Caco-2 (cell line): ENCODE measurements around the gene PGAM4. TPM values are rescaled to one million over a fixed set of nuclear protein-coding genes. Genes with fewer than 3 reads are reported as not detected.
"Not testable (repeated sequence)": the region's sequence is repeated elsewhere in the genome, so short reads cannot be mapped to it uniquely, and the experiment has no call there.

Experiments used
- BruUV-seq: library from RNA; stranded (reverse); fragments of 400-500 nt; replicated peaks from 2 replicates; lab custom pipeline; 2021; lab: Mats Ljungman, UMichigan
- CTCF ChIA-PET: fragments of 300-600 bp; sonication (Branson Sonifier 250); formaldehyde crosslinking; loops from one replicate; lab custom pipeline; 2022; ENCODE audit warnings: antibody characterized with exemption; lab: Charles Lee
- POLR2A ChIA-PET: fragments of 300-600 bp; sonication (Branson Sonifier 250); formaldehyde crosslinking; loops from one replicate; lab custom pipeline; 2022; ENCODE audit warnings: antibody characterized with exemption; lab: Charles Lee
- DNase-seq, 2 experiments: peaks; one replicate each; pipeline versions ENCODE4 v3.0.0 to v3.0.0-alpha.2; 2020 to 2022
- H3K27me3 ChIP-seq: replicated peaks from 2 replicates; pipeline ENCODE4 v1.6.0; 2011; ENCODE audit warnings: low read length; ENCODE audit not compliant: control insufficient read depth, insufficient read depth
- H3K36me3 ChIP-seq: 2 replicates; pipeline ENCODE4 v1.5.1; 2011; ENCODE audit warnings: low read length; ENCODE audit not compliant: control insufficient read depth, insufficient read depth
- H3K4me1 ChIP-seq: fragments of 250-450 bp; sonication (Bioruptor Pico); 2 replicates; pipeline ENCODE4 v1.5.1; 2020; ENCODE audit warnings: mild to moderate bottlenecking
- H3K4me3 ChIP-seq: 2 replicates; pipeline ENCODE4 v1.5.1; 2011; ENCODE audit warnings: low read depth, mild to moderate bottlenecking, control low read depth, low read length
- H3K9me3 ChIP-seq: fragments of 250-450 bp; sonication (Bioruptor Pico); 2 replicates; pipeline ENCODE4 v1.5.1; 2020; ENCODE audit warnings: mild to moderate bottlenecking, moderate library complexity
- H3K27ac Mint-ChIP-seq: one replicate; pipeline ENCODE4 v1.8.0; 2022; ENCODE audit warnings: mixed read lengths; ENCODE audit not compliant: unreplicated experiment
- H3K27me3 Mint-ChIP-seq: one replicate; pipeline ENCODE4 v1.8.0; 2022; ENCODE audit warnings: mixed read lengths; ENCODE audit not compliant: insufficient read depth, unreplicated experiment
- H3K36me3 Mint-ChIP-seq: one replicate; pipeline ENCODE4 v1.8.0; 2022; ENCODE audit warnings: mild to moderate bottlenecking, mixed read lengths; ENCODE audit not compliant: insufficient read depth, unreplicated experiment
- H3K4me1 Mint-ChIP-seq: one replicate; pipeline ENCODE4 v1.8.0; 2022; ENCODE audit warnings: low read depth, mixed read lengths; ENCODE audit not compliant: unreplicated experiment
- H3K4me3 Mint-ChIP-seq: one replicate; pipeline ENCODE4 v1.8.0; 2022; ENCODE audit warnings: mild to moderate bottlenecking, moderate library complexity, mixed read lengths; ENCODE audit not compliant: unreplicated experiment
- H3K9me3 Mint-ChIP-seq: one replicate; pipeline ENCODE4 v1.8.0; 2022; ENCODE audit warnings: mixed read lengths; ENCODE audit not compliant: unreplicated experiment
- CTCF ChIP-seq, 2 experiments: fragments of 200-600 bp in 1 of 2; IDR thresholded peaks; 1 replicate in 1 of 2; 2 replicates in 1 of 2; pipeline versions ENCODE4 v1.5.1 to v1.8.0; 2011 to 2022; ENCODE audit warnings: antibody characterized with exemption in 1 of 2, control low read depth in 1 of 2, inconsistent platforms in 1 of 2, low read depth in 1 of 2, low read length in 1 of 2, mild to moderate bottlenecking in 1 of 2, moderate library complexity in 1 of 2; ENCODE audit not compliant: insufficient read depth in 1 of 2, severe bottlenecking in 1 of 2, unreplicated experiment in 1 of 2
- intact Hi-C: fragments of 100-400 bp; cut with micrococcal nuclease; formaldehyde crosslinking; loops from one replicate; pipeline ENCODE4 v1.10.0; 2022; ENCODE audit not compliant: unreplicated experiment
- total RNA-seq: library from RNA; stranded (reverse); gene quantifications from 2 replicates; pipeline ENCODE4 v1.2.3, GENCODE V29; 2022

The PGAM4 gene
- total RNA-seq, 1 experiment from 2014 or later: not detected

- Mint-ChIP-seq H3K4me1 (no peaks in the 10 kb centered on the region), H3K36me3 (no peaks in the 10 kb centered on the region), H3K27ac (no peak overlapping the region), H3K27me3 (no peaks in the 10 kb centered on the region), H3K9me3 (no peaks in the 10 kb centered on the region), H3K4me3 (no peak overlapping the region)
- TF ChIP-seq CTCF (IDR thresholded peaks at IDR 0.05; ENCODE audit: insufficient read depth in 1 of 2, low read depth in 1 of 2, low read length in 1 of 2, severe bottlenecking in 1 of 2, unreplicated experiment in 1 of 2): no peak
- Histone ChIP-seq H3K4me1 (no peaks in the 10 kb centered on the region), H3K4me3 (no peak overlapping the region), H3K27me3 (no peaks in the 10 kb centered on the region), H3K36me3 (no peaks in the 10 kb centered on the region), H3K9me3 (no peaks in the 10 kb centered on the region)
- ChIA-PET CTCF (no interaction called here), POLR2A (no interaction called here)
- no peak for DNase-seq
- intact Hi-C loops: no loop called here
- no TSS peak for BruUV-seq
These were observed 45.0 kb downstream of the PGAM4 start for GRCh38 chrX:77924320-77924859.

- no peaks in the 10 kb centered on the region for H3K36me3 Mint-ChIP-seq
- no peak for DNase-seq
- no peaks in the 10 kb centered on the region for H3K27me3 ChIP-seq
- no peaks in the 10 kb centered on the region for H3K9me3 ChIP-seq
- H3K27me3 Mint-ChIP-seq: no peaks in the 10 kb centered on the region
- intact Hi-C loops: no loop called here
- H3K36me3 ChIP-seq: no peaks in the 10 kb centered on the region
- no peak overlapping the region for H3K27ac Mint-ChIP-seq
- ChIA-PET POLR2A (no interaction called here), CTCF (no interaction called here)
- H3K4me3 ChIP-seq: no peak overlapping the region
- no peak overlapping the region for H3K4me3 Mint-ChIP-seq
- BruUV-seq: no TSS peak
- TF ChIP-seq CTCF (IDR thresholded peaks at IDR 0.05; ENCODE audit: insufficient read depth in 1 of 2, low read depth in 1 of 2, low read length in 1 of 2, severe bottlenecking in 1 of 2, unreplicated experiment in 1 of 2): no peak
- no peaks in the 10 kb centered on the region for H3K4me1 ChIP-seq
- no peaks in the 10 kb centered on the region for H3K4me1 Mint-ChIP-seq
- no peaks in the 10 kb centered on the region for H3K9me3 Mint-ChIP-seq
These were observed 46.7 kb downstream of the PGAM4 start for GRCh38 chrX:77922787-77923186.

GRCh38 chrX:77919370-77919769 is 50.1 kb downstream of the PGAM4 start:
- intact Hi-C loops, H3K4me3 Mint-ChIP-seq, H3K4me1 Mint-ChIP-seq, H3K9me3 ChIP-seq, H3K27me3 Mint-ChIP-seq, H3K27ac Mint-ChIP-seq, POLR2A ChIA-PET, H3K36me3 ChIP-seq, DNase-seq, H3K4me1 ChIP-seq, H3K4me3 ChIP-seq, CTCF ChIA-PET, BruUV-seq, H3K36me3 Mint-ChIP-seq, H3K27me3 ChIP-seq, H3K9me3 Mint-ChIP-seq: not testable (repeated sequence)

GRCh38 chrX:77918568-77918967 is 50.9 kb downstream of the PGAM4 start:
- no peak for TF ChIP-seq CTCF (IDR thresholded peaks at IDR 0.05; ENCODE audit: insufficient read depth in 1 of 2, low read depth in 1 of 2, low read length in 1 of 2, severe bottlenecking in 1 of 2, unreplicated experiment in 1 of 2)
- Mint-ChIP-seq H3K27ac (no peak overlapping the region), H3K36me3 (no peaks in the 10 kb centered on the region), H3K27me3 (no peaks in the 10 kb centered on the region), H3K4me1 (no peaks in the 10 kb centered on the region), H3K9me3 (no peaks in the 10 kb centered on the region), H3K4me3 (no peak overlapping the region)
- BruUV-seq: no TSS peak
- intact Hi-C loops: no loop called here
- ChIA-PET CTCF (no interaction called here), POLR2A (no interaction called here)
- no peaks in the 10 kb centered on the region for H3K36me3 ChIP-seq
- H3K9me3 ChIP-seq: no peaks in the 10 kb centered on the region
- no peak overlapping the region for H3K4me3 ChIP-seq
- no peaks in the 10 kb centered on the region for H3K4me1 ChIP-seq
- no peak for DNase-seq
- H3K27me3 ChIP-seq: no peaks in the 10 kb centered on the region
